MM.1S (cell line): Measurements from ENCODE around the gene RAB6B.

Experiments used
- EZH2 ChIP-seq: fragments of 300-600 bp; sonication (generic); optimal IDR thresholded peaks from 2 replicates; pipeline ENCODE3; 2017; ENCODE audit warnings: low read depth, mild to moderate bottlenecking, antibody characterized with exemption, low read length, mixed read lengths
- EZH2phosphoT487 ChIP-seq: fragments of 300-600 bp; sonication (generic); IDR thresholded peaks from 2 replicates; pipeline ENCODE4 v1.6.1; 2018; ENCODE audit warnings: antibody characterized with exemption, low read length
- TF ChIP-seq, protein P1 (sequence below): fragments of 300-600 bp; sonication (generic); IDR thresholded peaks from 2 replicates; pipeline ENCODE4 v1.5.1; 2016; ENCODE audit warnings: antibody characterized with exemption, low read length, mixed read lengths

DNA sequence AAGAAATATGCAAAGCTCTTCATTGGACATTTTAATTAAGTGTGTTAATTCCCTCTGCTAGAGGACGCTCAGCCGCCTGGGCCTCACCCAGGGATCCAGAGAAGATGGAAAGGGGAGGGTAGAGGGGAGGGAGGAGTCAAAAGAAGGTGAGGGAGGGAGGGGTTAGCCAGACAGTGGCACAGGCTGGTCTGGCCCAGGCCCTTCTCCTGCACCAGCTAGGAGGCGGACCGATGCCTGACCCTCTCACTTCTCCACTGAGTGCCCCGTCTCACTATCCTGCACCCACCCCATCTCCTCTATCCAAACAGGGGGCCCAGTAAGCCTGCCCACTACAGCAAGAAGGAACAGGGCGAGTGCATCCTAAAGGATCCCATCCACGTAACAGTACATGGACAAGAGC is 22.9 kb downstream of the RAB6B start:
- TF ChIP-seq, protein P1, sequence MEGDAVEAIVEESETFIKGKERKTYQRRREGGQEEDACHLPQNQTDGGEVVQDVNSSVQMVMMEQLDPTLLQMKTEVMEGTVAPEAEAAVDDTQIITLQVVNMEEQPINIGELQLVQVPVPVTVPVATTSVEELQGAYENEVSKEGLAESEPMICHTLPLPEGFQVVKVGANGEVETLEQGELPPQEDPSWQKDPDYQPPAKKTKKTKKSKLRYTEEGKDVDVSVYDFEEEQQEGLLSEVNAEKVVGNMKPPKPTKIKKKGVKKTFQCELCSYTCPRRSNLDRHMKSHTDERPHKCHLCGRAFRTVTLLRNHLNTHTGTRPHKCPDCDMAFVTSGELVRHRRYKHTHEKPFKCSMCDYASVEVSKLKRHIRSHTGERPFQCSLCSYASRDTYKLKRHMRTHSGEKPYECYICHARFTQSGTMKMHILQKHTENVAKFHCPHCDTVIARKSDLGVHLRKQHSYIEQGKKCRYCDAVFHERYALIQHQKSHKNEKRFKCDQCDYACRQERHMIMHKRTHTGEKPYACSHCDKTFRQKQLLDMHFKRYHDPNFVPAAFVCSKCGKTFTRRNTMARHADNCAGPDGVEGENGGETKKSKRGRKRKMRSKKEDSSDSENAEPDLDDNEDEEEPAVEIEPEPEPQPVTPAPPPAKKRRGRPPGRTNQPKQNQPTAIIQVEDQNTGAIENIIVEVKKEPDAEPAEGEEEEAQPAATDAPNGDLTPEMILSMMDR: no peak
- TF ChIP-seq EZH2 (no peak), EZH2phosphoT487 (no peak)
